OCI-LY7 (cell line): ENCODE measurements around the gene UTS2R. TPM values are rescaled to one million over a fixed set of nuclear protein-coding genes. Genes with fewer than 3 reads are reported as not detected.

Source experiments
- BruUV-seq: library from RNA; stranded (reverse); fragments of 400-500 nt; replicated peaks from 2 replicates; lab custom pipeline; 2021; lab: Mats Ljungman, UMichigan
- CTCF ChIA-PET: fragments of 300-600 bp; sonication (Branson Sonifier 250); formaldehyde crosslinking; loops from one replicate; lab custom pipeline; 2022; ENCODE audit warnings: antibody characterized with exemption; ENCODE audit not compliant: unreplicated experiment; lab: Charles Lee
- POLR2A ChIA-PET: fragments of 300-600 bp; sonication (Branson Sonifier 250); formaldehyde crosslinking; loops from one replicate; lab custom pipeline; 2022; ENCODE audit warnings: antibody characterized with exemption; lab: Charles Lee
- DNase-seq: peaks from one replicate; pipeline ENCODE4 v3.0.0-alpha.2; 2015; ENCODE audit warnings: low spot score
- H2AFZ ChIP-seq: fragments of 200-600 bp; sonication (generic), shearing (Covaris generic); 2 replicates; pipeline ENCODE4 v1.6.1; 2014; ENCODE audit warnings: mild to moderate bottlenecking, antibody characterized with exemption, low read length, moderate library complexity
- H3K27ac ChIP-seq: fragments of 200-600 bp; sonication (generic); 2 replicates; pipeline ENCODE4 v1.5.1; 2014; ENCODE audit warnings: mixed run types, low read depth, mild to moderate bottlenecking, moderate library complexity, low read length, inconsistent platforms; ENCODE audit not compliant: poor library complexity, severe bottlenecking
- H3K36me3 ChIP-seq: fragments of 200-600 bp; sonication (generic); 2 replicates; pipeline ENCODE4 v1.6.1; 2014; ENCODE audit warnings: mild to moderate bottlenecking, antibody characterized with exemption, low read length, moderate library complexity, mixed read lengths; ENCODE audit not compliant: insufficient read depth
- H3K4me1 ChIP-seq: fragments of 200-600 bp; sonication (generic); 2 replicates; pipeline ENCODE4 v1.5.1; 2014; ENCODE audit warnings: mild to moderate bottlenecking, low read length; ENCODE audit not compliant: insufficient read depth, poor library complexity, severe bottlenecking
- H3K4me2 ChIP-seq: fragments of 200-600 bp; sonication (generic); 2 replicates; pipeline ENCODE4 v1.6.1; 2014; ENCODE audit warnings: mild to moderate bottlenecking, low read length
- H3K4me3 ChIP-seq: fragments of 200-600 bp; sonication (generic); 2 replicates; pipeline ENCODE4 v1.5.1; 2014; ENCODE audit warnings: mild to moderate bottlenecking, low read depth, low read length; ENCODE audit not compliant: poor library complexity, severe bottlenecking
- H3K79me2 ChIP-seq: fragments of 200-600 bp; sonication (generic); 2 replicates; pipeline ENCODE4 v1.6.1; 2016; ENCODE audit warnings: low read depth, mild to moderate bottlenecking, low read length, moderate library complexity, mixed read lengths; ENCODE audit not compliant: insufficient read depth
- H3K9me2 ChIP-seq: fragments of 200-600 bp; sonication (generic); 2 replicates; pipeline ENCODE4 v1.6.1; 2016; ENCODE audit warnings: mild to moderate bottlenecking, low read length, mixed read lengths; ENCODE audit not compliant: insufficient read depth
- H3K9me3 ChIP-seq: fragments of 200-600 bp; sonication (generic); 2 replicates; pipeline ENCODE4 v1.6.1; 2014; ENCODE audit warnings: mild to moderate bottlenecking, mixed run types, low read length, mixed read lengths
- H4K20me1 ChIP-seq: fragments of 200-600 bp; sonication (generic); 2 replicates; pipeline ENCODE4 v1.6.1; 2014; ENCODE audit warnings: mild to moderate bottlenecking, antibody characterized with exemption, low read length, moderate library complexity, mixed read lengths; ENCODE audit not compliant: insufficient read depth
- EZH2phosphoT487 ChIP-seq: fragments of 200-600 bp; sonication (generic); IDR thresholded peaks from 2 replicates; pipeline ENCODE4 v1.6.1; 2018; ENCODE audit warnings: low read depth, borderline replicate concordance, mild to moderate bottlenecking, mixed run types, antibody characterized with exemption, low read length, moderate library complexity, mixed read lengths
- intact Hi-C: fragments of 100-400 bp; cut with micrococcal nuclease; formaldehyde crosslinking; loops from one replicate; pipeline ENCODE4 v1.10.0; 2022; ENCODE audit not compliant: unreplicated experiment
- total RNA-seq, 2 experiments: library from RNA; depleted of rRNA in 1 of 2; stranded (reverse); fragments of >200 nt in 1 of 2; shearing (Covaris generic) in 1 of 2; gene quantifications; 2 replicates each; pipeline ENCODE4 v1.2.3, GENCODE V29; 2014 to 2022
- TF ChIP-seq, protein P1 (sequence below): fragments of 200-600 bp; sonication (generic); conservative IDR thresholded peaks from 2 replicates; pipeline ENCODE4 v1.5.1; 2014; ENCODE audit warnings: mild to moderate bottlenecking, antibody characterized with exemption, low read length, moderate library complexity, mixed read lengths

UTS2R gene
- total RNA-seq, 2 experiments from 2014 or later: 17.4 to 36.3 TPM

GRCh38 chr17:82361885-82362633 is 9.5 kb upstream of the UTS2R start:
- H2AFZ ChIP-seq: no peak overlapping the region
- no peaks in the 10 kb centered on the region for H3K9me3 ChIP-seq
- H3K4me2 ChIP-seq: no peak overlapping the region
- peaks cover 53% of the 10 kb centered on the region for H3K4me1 ChIP-seq
- no peak for TF ChIP-seq EZH2phosphoT487
- TF ChIP-seq, protein P1, sequence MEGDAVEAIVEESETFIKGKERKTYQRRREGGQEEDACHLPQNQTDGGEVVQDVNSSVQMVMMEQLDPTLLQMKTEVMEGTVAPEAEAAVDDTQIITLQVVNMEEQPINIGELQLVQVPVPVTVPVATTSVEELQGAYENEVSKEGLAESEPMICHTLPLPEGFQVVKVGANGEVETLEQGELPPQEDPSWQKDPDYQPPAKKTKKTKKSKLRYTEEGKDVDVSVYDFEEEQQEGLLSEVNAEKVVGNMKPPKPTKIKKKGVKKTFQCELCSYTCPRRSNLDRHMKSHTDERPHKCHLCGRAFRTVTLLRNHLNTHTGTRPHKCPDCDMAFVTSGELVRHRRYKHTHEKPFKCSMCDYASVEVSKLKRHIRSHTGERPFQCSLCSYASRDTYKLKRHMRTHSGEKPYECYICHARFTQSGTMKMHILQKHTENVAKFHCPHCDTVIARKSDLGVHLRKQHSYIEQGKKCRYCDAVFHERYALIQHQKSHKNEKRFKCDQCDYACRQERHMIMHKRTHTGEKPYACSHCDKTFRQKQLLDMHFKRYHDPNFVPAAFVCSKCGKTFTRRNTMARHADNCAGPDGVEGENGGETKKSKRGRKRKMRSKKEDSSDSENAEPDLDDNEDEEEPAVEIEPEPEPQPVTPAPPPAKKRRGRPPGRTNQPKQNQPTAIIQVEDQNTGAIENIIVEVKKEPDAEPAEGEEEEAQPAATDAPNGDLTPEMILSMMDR: no peak
- DNase-seq: no peak
- no peaks in the 10 kb centered on the region for H4K20me1 ChIP-seq
- no peaks in the 10 kb centered on the region for H3K36me3 ChIP-seq
- ChIA-PET CTCF (no interaction called here), POLR2A (interaction anchor here (0.6 to 1.5 kb wide), 3 partner anchors 8 to 18 kb away, joined by 4 to 9 read pairs (median 4); no protein-coding TSS in a partner anchor)
- no peaks in the 10 kb centered on the region for H3K9me2 ChIP-seq
- no peak overlapping the region for H3K4me3 ChIP-seq
- no peak overlapping the region for H3K27ac ChIP-seq
- BruUV-seq: no TSS peak
- intact Hi-C loops: no loop called here
- no peaks in the 10 kb centered on the region for H3K79me2 ChIP-seq

GRCh38 chr17:82365606-82366295 is 5.8 kb upstream of the UTS2R start:
- Histone ChIP-seq H3K79me2 (no peaks in the 10 kb centered on the region), H3K4me1 (peaks cover 59% of the 10 kb centered on the region), H3K9me3 (no peaks in the 10 kb centered on the region), H4K20me1 (no peaks in the 10 kb centered on the region), H2AFZ (peak overlapping the region; percentile 44), H3K36me3 (no peaks in the 10 kb centered on the region), H3K27ac (peak overlapping the region; percentile 19), H3K9me2 (no peaks in the 10 kb centered on the region), H3K4me3 (no peak overlapping the region), H3K4me2 (peak overlapping the region; percentile 24; the same call in 1 of the 2 replicates)
- CTCF ChIA-PET: interaction anchor here (1.0 to 1.3 kb wide), 2 partner anchors 9 to 15 kb away, joined by 3 to 6 read pairs; no protein-coding TSS in a partner anchor
- TF ChIP-seq, protein P1: no peak
- TF ChIP-seq EZH2phosphoT487: no peak
- POLR2A ChIA-PET: interaction anchor here (0.7 to 1.9 kb wide), 6 partner anchors 10 to 171 kb away, joined by 3 to 8 read pairs (median 4); partner anchors contain the start of gene OGFOD3
- DNase-seq: no peak
- intact Hi-C loops: no loop called here
- no TSS peak for BruUV-seq
